Suppressor macrophage (primary cell): ENCODE measurements around the gene ARL15.

Experiments used
- DNase-seq, 4 experiments: peaks; one replicate each; pipeline ENCODE4 v3.0.0-alpha.2; 2020 to 2022

The ARL15 gene

GRCh38 chr5:54282876-54283275 is 27.5 kb downstream of the ARL15 start:
- DNase-seq = no peak

- no peak for DNase-seq
Measured at GRCh38 chr5:54281960-54282692, 28.2 kb downstream of the ARL15 start.

- no peak for DNase-seq
Measured at GRCh38 chr5:54279960-54280359, 30.4 kb downstream of the ARL15 start.

GRCh38 chr5:54278979-54279717 is 31.2 kb downstream of the ARL15 start:
- DNase-seq = no peak

GRCh38 chr5:54278036-54278830 is 32.1 kb downstream of the ARL15 start:
- no peak for DNase-seq

GRCh38 chr5:54276048-54276447 is 34.3 kb downstream of the ARL15 start:
- DNase-seq = no peak

- no peak for DNase-seq
Measured at GRCh38 chr5:54275361-54275760, 35.0 kb downstream of the ARL15 start.

- no peak for DNase-seq
Measured at GRCh38 chr5:54274944-54275343, 35.4 kb downstream of the ARL15 start.

- DNase-seq = no peak
Measured at GRCh38 chr5:54273715-54274114, 36.7 kb downstream of the ARL15 start.

- DNase-seq = no peak
Measured at GRCh38 chr5:54272746-54273145, 37.6 kb downstream of the ARL15 start.

- DNase-seq = no peak
Measured at GRCh38 chr5:54270326-54270725, 40.0 kb downstream of the ARL15 start.

- no peak for DNase-seq
Measured at GRCh38 chr5:54264574-54264973, 45.8 kb downstream of the ARL15 start.

GRCh38 chr5:54263447-54263846 is 46.9 kb downstream of the ARL15 start:
- no peak for DNase-seq

- DNase-seq = no peak
Measured at GRCh38 chr5:54261596-54261995, 48.8 kb downstream of the ARL15 start.

- DNase-seq = no peak
Measured at GRCh38 chr5:54259981-54260380, 50.4 kb downstream of the ARL15 start.

- no peak for DNase-seq
Measured at GRCh38 chr5:54259090-54259489, 51.3 kb downstream of the ARL15 start.

GRCh38 chr5:54257366-54258118 is 52.8 kb downstream of the ARL15 start:
- no peak for DNase-seq

- DNase-seq = no peak
Measured at GRCh38 chr5:54254482-54255198, 55.7 kb downstream of the ARL15 start.

- no peak for DNase-seq
Measured at GRCh38 chr5:54251981-54252380, 58.4 kb downstream of the ARL15 start.

GRCh38 chr5:54249210-54250028 is 61.0 kb downstream of the ARL15 start:
- DNase-seq = peak; percentile 51 to 71 (median 59)

- no peak for DNase-seq
Measured at GRCh38 chr5:54247226-54247625, 63.1 kb downstream of the ARL15 start.
